Peyer's patch (tissue), 4 donors: Measurements from ENCODE around the gene RNF217. TPM values are rescaled to one million over a fixed set of nuclear protein-coding genes. Genes with fewer than 3 reads are reported as not detected.

Source experiments
- DNase-seq, 3 donors: peaks; one replicate each; pipeline ENCODE4 v3.0.0-alpha.2; 2017 to 2019
- H3K27ac ChIP-seq, 4 donors: fragments of 200-600 bp; sonication (generic); one replicate each; pipeline ENCODE4 v1.5.1; 2016 to 2019
- H3K27me3 ChIP-seq, 2 donors: fragments of 200-600 bp; sonication (generic); one replicate each; pipeline ENCODE4 v1.5.1; 2019
- H3K36me3 ChIP-seq, 3 donors: fragments of 200-600 bp; sonication (generic); one replicate each; pipeline ENCODE4 v1.5.1; 2016 to 2019
- H3K4me1 ChIP-seq, 4 donors: fragments of 200-600 bp; sonication (generic); one replicate each; pipeline ENCODE4 v1.5.1; 2016 to 2019
- H3K4me3 ChIP-seq, 4 donors: fragments of 200-600 bp; sonication (generic); 1 replicate in 3 of 4; 2 replicates in 1 of 4; pipeline ENCODE4 v1.5.1; 2016 to 2019; ENCODE audit warnings: mild to moderate bottlenecking in 1 of 4
- H3K9me3 ChIP-seq, 4 donors: fragments of 200-600 bp; sonication (generic); one replicate each; pipeline ENCODE4 v1.5.1; 2016 to 2019; ENCODE audit warnings: mild to moderate bottlenecking in 1 of 4
- POLR2A ChIP-seq, 2 donors: fragments of 450-650 bp; IDR thresholded peaks; one replicate each; pipeline ENCODE4 v1.5.1; 2017; ENCODE audit warnings: antibody characterized with exemption in 2 of 2, mild to moderate bottlenecking in 2 of 2, moderate library complexity in 2 of 2
- total RNA-seq, 4 donors: library from RNA; depleted of rRNA; stranded (reverse); fragments of >200 nt; gene quantifications; one replicate each; pipeline ENCODE4 v1.1.0, GENCODE V29; 2016
- TF ChIP-seq, protein P1 (sequence below), 6 experiments: fragments of 450-650 bp in 4 of 6; fragments of 200-600 bp in 2 of 6; sonication (generic) in 1 of 6; IDR thresholded peaks; one replicate each; pipeline ENCODE4 v1.5.1; 2017 to 2019; ENCODE audit warnings: antibody characterized with exemption in 6 of 6, mild to moderate bottlenecking in 3 of 6, moderate library complexity in 1 of 6

The RNF217 gene
- total RNA-seq, 4 donors from 2014 or later, result 7.4 to 60.1 (median 23.5) TPM

DNA sequence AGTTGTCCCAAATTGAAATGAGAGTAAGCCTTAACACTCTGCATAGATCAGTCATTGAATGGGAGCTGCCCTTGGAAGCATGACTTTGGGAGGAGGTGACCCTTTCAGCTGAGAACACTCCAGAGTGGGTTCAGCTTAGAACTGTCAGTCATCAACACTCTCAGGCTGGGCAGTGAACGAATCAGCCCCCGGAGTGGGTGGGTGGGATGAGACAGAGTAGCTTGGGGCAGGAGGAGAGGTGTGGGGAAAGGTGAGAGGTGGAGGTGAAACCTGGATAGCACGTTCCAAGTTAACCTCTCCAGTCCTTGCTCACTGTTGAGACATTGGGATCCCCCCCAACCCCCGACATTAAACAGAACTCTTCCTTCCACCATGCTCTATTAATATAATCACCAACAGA lies 136.0 kb downstream of the RNF217 start:
- H3K4me3 ChIP-seq, result no peak overlapping the region
- peaks cover 0 to 4% (median 0%) of the 10 kb centered on the region in 4 donors for H3K4me1 ChIP-seq
- DNase-seq, result no peak
- H3K27ac ChIP-seq, result no peak overlapping the region
- H3K36me3 ChIP-seq, result no peaks in the 10 kb centered on the region
- H3K9me3 ChIP-seq, result no peaks in the 10 kb centered on the region
- TF ChIP-seq POLR2A (IDR thresholded peaks at IDR 0.05), result no peak
- TF ChIP-seq, protein P1, sequence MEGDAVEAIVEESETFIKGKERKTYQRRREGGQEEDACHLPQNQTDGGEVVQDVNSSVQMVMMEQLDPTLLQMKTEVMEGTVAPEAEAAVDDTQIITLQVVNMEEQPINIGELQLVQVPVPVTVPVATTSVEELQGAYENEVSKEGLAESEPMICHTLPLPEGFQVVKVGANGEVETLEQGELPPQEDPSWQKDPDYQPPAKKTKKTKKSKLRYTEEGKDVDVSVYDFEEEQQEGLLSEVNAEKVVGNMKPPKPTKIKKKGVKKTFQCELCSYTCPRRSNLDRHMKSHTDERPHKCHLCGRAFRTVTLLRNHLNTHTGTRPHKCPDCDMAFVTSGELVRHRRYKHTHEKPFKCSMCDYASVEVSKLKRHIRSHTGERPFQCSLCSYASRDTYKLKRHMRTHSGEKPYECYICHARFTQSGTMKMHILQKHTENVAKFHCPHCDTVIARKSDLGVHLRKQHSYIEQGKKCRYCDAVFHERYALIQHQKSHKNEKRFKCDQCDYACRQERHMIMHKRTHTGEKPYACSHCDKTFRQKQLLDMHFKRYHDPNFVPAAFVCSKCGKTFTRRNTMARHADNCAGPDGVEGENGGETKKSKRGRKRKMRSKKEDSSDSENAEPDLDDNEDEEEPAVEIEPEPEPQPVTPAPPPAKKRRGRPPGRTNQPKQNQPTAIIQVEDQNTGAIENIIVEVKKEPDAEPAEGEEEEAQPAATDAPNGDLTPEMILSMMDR (IDR thresholded peaks at IDR 0.05), result no peak
- H3K27me3 ChIP-seq, result no peaks in the 10 kb centered on the region

- H3K4me1 ChIP-seq, result peaks cover 0 to 4% (median 0%) of the 10 kb centered on the region in 4 donors
- no peaks in the 10 kb centered on the region for H3K9me3 ChIP-seq
- peak overlapping the region in 1 of 4 donors; percentile 40 for H3K27ac ChIP-seq
- no peaks in the 10 kb centered on the region for H3K36me3 ChIP-seq
- no peaks in the 10 kb centered on the region for H3K27me3 ChIP-seq
- peak overlapping the region; percentile 16 to 64 (median 38) for H3K4me3 ChIP-seq
- TF ChIP-seq, protein P1 (IDR thresholded peaks at IDR 0.05), result peak in 1 of 6 experiments; percentile 2
- TF ChIP-seq POLR2A (IDR thresholded peaks at IDR 0.05), result no peak
- DNase-seq, result peak in 2 of 3 donors; percentile 49 to 64
These were observed 137.2 kb downstream of the RNF217 start for GRCh38 chr6:125099211-125100073.

GRCh38 chr6:125100074-125100652 lies 137.9 kb downstream of the RNF217 start:
- H3K9me3 ChIP-seq, result no peaks in the 10 kb centered on the region
- H3K27me3 ChIP-seq, result no peaks in the 10 kb centered on the region
- DNase-seq, result no peak
- H3K27ac ChIP-seq, result peak overlapping the region in 1 of 4 donors; percentile 40
- no peaks in the 10 kb centered on the region for H3K36me3 ChIP-seq
- peak overlapping the region in 1 of 4 donors; percentile 57 for H3K4me3 ChIP-seq
- peaks cover 0 to 4% (median 0%) of the 10 kb centered on the region in 4 donors for H3K4me1 ChIP-seq
- TF ChIP-seq POLR2A (IDR thresholded peaks at IDR 0.05), result no peak
- TF ChIP-seq, protein P1 (IDR thresholded peaks at IDR 0.05), result no peak

DNA sequence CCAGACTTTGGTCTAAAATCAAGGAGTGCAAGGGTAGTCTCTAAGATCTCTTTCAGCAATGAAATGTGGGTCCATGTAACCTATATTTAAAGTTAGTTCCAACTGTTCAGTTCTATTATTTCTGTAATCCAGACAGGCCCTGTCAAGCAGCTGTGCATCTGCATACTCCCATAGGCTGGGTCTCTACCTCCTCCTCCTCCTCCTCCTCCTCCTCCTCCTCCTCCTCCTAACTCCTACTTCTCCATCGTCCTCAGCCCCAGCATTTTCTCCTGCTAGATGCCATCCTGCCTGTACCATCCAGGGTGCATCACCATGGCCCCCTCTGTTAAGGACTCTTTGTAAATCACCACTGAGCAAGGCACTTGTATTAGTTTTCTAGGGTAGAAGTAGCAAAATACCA lies 138.9 kb downstream of the RNF217 start:
- Histone ChIP-seq H3K27me3 (no peaks in the 10 kb centered on the region), H3K4me3 (no peak overlapping the region), H3K4me1 (peaks cover 0 to 4% (median 0%) of the 10 kb centered on the region in 4 donors), H3K9me3 (no peaks in the 10 kb centered on the region), H3K36me3 (no peaks in the 10 kb centered on the region), H3K27ac (no peak overlapping the region)
- no peak for DNase-seq
- TF ChIP-seq POLR2A (IDR thresholded peaks at IDR 0.05), result no peak
- TF ChIP-seq, protein P1 (IDR thresholded peaks at IDR 0.05), result no peak

DNA sequence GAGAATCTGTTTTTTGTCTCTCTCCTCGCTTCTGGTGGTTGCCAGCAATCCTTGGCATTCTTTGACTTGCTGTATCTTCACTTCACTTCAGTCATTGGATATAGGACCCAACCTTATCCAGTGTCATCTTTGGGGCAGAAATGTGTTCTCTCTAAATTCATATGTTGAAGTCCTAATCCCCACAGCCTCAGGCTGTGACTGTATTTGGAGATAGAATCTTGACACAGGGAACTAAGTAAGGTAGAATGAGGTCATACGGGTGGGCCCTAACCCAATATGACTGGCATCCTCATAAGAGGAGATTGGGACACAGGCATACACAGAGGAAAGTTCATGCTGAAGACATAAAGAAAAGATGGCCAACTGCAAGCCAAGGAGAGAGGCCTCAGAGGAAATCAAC lies 139.4 kb downstream of the RNF217 start:
- TF ChIP-seq, protein P1 (IDR thresholded peaks at IDR 0.05), result no peak
- no peak for TF ChIP-seq POLR2A (IDR thresholded peaks at IDR 0.05)
- H3K27ac ChIP-seq, result peak overlapping the region in 1 of 4 donors; percentile 13
- H3K9me3 ChIP-seq, result no peaks in the 10 kb centered on the region
- H3K4me1 ChIP-seq, result peaks cover 0 to 4% (median 0%) of the 10 kb centered on the region in 4 donors
- H3K4me3 ChIP-seq, result no peak overlapping the region
- H3K27me3 ChIP-seq, result no peaks in the 10 kb centered on the region
- DNase-seq, result no peak
- no peaks in the 10 kb centered on the region for H3K36me3 ChIP-seq
